Glomerular visceral epithelial cell (primary cell): ENCODE results near the gene CDK5RAP2.
A peak's percentile ranks its signal among the peaks of the same experiment; 100 is the strongest.

Experiments
- DNase-seq: peaks from one replicate; pipeline ENCODE4 v3.0.0-alpha.2; 2016; ENCODE audit errors: extremely low spot score

Gene CDK5RAP2

GRCh38 chr9:120580051-120580896 lies at the start of gene CDK5RAP2:
Gene CDK5RAP2, minus strand, starts transcription at chr9:120580167. Its CDS starts 189 bp downstream, at chr9:120579978.
- DNase-seq: peak; percentile 98

DNA sequence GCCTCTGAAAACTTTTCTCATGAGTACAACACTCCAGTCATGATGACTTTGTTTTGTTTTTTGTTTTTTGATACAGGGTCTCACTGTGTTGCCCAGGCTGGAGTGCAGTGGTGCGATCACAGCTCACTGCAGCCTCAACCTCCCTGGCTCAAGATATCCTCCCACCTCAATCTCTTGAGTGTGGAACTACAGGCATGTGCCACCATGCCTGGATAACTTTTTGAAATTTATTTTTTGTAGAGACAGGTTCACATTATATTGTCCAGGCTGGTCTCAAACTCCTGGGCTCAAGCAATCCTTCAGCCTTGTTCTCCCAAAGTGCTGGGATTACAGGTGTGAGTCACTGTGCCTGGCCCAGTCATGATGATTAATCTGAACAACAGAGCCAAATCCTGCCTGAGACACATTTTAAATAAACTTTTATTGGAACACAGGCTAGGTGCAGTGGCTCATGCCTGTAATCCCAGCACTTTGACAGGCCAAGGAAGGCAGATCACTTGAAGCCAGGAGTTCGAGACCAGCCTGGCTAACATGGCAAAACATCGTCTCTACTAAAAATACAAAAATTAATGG lies 49.0 kb upstream of the CDK5RAP2 start:
- DNase-seq: peak; percentile 33

GRCh38 chr9:120628207-120628924 lies 48.4 kb upstream of the CDK5RAP2 start:
- DNase-seq: no peak

- DNase-seq: no peak
These were observed 47.1 kb upstream of the CDK5RAP2 start for GRCh38 chr9:120627073-120627472.

DNA sequence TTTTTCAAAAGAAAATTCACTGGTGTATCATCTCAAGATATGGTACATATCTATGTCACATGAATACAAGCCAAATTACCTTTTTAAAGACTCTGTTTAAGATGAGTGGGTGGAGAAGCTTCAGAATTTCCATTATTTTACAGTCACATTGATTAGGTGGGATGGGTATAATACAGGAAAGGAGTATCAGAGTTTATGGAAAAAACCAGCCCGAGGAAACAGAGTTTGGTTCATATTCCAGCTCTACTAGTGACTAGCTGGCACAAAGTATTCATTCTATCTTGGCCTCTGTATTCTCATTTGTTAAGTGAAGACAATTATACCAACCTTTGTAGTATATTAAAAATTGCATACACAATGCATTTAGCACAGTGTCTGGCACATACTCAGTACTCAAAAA lies 46.5 kb upstream of the CDK5RAP2 start:
- DNase-seq: no peak

DNA sequence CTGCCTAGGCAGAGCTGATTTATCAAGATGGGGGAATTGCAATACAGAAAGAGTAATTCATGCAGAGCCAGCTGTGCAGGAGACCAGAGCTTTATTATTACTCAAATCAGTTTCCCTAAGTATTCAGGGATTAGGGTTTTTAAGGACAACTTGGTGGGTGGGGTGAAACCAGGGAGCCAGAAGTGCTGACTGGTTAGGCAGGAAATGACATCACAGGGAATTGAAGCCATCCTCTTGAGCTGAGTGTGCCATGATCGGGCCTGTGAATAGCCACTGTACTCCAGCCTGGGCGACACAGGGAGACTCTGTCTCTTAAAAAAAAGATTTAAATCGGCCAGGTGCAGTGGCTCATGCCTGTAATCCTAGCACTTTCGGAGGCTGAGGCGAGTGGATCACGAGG lies 45.3 kb upstream of the CDK5RAP2 start:
- no peak for DNase-seq

GRCh38 chr9:120622790-120623189 lies 42.8 kb upstream of the CDK5RAP2 start:
- DNase-seq: no peak

- no peak for DNase-seq
These were observed 42.0 kb upstream of the CDK5RAP2 start for GRCh38 chr9:120621941-120622340.

DNA sequence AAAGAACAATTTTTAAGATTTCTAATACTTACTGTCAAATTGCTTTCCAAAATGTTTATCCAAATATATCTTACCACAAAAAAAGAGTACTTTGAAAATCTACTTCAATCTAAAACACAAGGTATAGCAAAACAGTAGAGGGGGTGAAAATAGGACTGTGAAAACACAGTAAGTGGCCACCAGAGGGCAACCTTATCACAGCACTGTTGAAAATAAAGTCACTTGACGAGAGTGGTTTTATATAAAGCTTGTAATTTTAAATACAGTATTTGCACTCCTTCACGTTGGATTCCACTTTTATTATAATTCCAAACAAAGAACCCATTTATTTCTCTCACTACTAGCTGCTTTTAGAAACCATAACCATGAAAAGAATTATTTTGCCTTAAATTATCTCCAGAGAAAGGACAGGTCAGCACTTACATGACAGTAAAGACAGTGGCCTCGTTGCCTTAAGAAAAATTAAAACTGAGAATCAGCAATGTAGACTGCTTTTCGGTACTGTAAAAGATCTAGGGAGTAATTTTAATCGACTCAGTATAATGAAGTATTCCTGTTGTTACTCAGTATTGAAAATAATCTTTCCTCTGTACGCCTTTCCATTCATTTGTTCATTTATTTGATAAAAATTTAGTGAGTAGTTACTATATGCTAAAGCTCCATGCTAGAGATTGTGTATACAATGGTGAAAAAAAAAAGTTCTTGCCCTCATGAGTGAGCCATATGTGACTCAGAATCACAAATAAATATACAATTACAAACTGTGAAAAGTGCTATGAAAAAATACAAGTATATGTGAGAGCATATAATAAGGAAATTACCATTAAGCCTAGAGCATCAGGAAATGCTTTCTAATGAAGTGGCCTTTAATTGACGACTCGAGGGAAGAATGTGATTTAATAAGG lies 40.0 kb upstream of the CDK5RAP2 start:
- DNase-seq: peak; percentile 71

GRCh38 chr9:120616966-120617935 lies 37.3 kb upstream of the CDK5RAP2 start:
- no peak for DNase-seq

DNA sequence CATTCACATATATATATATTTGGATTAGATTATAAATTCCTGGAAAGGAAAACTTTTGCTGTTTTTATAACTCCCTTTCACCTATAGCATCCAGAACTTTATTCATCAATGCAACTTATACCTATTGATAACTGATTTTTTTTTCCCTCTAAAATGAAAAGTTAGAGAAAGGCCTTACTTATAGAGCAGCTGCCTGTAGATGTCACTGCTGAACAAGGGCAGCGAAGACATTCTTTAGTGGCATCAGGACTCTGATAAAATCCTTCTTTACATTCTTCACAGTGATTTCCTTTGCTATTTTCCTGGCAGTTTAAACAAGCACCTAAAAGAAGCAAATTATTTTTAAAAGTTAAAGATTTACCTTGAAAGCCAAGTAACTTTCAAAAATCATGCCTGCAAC lies 32.3 kb upstream of the CDK5RAP2 start:
- no peak for DNase-seq

- DNase-seq: no peak
These were observed 31.7 kb upstream of the CDK5RAP2 start for GRCh38 chr9:120611690-120612068.

DNA sequence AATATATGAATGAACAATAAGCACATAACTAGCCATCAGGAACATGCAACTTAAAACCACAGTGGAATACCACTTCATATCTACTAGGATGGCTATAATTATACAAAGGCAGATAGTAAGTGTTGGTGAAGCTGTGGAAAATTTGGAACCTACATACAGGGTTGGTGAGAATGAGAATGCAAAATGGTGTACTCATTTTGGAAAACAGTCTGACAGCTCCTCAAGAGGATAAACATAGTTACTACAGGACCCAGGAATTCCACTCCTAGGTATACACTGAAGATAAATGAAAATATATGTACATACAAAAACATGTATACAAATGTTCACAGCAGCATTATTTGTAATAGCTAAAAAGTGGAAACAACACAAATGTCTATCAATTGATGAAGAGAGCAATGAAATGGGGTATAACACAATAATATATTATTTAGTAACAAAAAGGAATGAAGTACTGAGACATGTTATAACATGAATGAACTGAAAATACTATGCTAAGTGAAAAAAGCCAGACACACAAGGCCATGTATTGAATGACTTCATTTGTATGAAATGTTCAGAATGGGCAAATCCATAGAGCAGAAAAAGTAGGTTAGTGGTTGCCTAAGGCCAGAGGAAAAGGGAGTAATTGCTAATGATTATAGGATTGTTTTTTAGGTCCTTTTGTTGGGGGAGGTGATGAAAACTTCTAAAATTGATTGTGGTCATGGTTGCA lies 31.2 kb upstream of the CDK5RAP2 start:
- DNase-seq: no peak

GRCh38 chr9:120609636-120610035 lies 29.7 kb upstream of the CDK5RAP2 start:
- peak; percentile 5 for DNase-seq

- DNase-seq: no peak
These were observed 28.5 kb upstream of the CDK5RAP2 start for GRCh38 chr9:120608421-120608820.

- no peak for DNase-seq
These were observed 23.6 kb upstream of the CDK5RAP2 start for GRCh38 chr9:120603591-120603990.

DNA sequence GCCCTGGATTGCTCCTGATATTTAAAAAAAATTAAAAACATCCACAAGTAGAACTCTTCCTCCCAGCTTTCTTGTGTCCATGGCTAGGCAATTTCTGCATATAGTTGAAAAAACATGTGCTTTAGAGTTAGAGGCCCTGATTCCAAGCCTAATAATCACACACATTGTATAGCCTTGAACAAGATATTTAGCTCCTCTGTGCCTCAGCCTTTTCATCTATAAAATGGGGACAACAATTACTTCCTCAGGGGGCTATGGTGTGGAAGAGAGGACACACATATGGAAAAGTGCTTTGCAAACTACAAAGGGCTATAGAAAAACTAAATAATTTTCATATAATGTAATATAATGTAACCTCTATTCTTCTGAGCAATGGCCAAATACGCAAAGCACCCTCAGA lies 23.0 kb upstream of the CDK5RAP2 start:
- DNase-seq: no peak

DNA sequence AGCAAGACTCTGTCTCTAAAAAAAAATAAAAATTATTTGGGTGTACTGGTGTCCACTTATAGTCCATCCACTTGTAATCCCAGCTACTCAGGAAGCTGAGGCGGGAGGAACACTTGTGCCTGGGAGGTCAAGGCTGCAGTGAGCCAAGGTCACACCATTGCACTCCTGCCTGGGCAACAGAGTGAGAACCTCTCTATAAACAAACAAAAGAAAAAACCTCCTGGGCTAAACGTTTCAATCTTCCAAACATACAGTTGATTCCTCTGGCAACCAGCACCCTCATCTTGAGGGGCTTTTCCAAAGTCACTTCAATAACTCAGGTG lies 13.9 kb upstream of the CDK5RAP2 start:
- DNase-seq: no peak

GRCh38 chr9:120593250-120593954 lies 13.4 kb upstream of the CDK5RAP2 start:
- no peak for DNase-seq
